ENCODE data around the gene INSL6. TPM values are rescaled to one million over a fixed set of nuclear protein-coding genes. Genes with fewer than 3 reads are reported as not detected.

Gene INSL6
- total and polyA plus RNA-seq, 8 donors: 0.30 to 1.2 (median 0.65) TPM; not detected in 2

DNA sequence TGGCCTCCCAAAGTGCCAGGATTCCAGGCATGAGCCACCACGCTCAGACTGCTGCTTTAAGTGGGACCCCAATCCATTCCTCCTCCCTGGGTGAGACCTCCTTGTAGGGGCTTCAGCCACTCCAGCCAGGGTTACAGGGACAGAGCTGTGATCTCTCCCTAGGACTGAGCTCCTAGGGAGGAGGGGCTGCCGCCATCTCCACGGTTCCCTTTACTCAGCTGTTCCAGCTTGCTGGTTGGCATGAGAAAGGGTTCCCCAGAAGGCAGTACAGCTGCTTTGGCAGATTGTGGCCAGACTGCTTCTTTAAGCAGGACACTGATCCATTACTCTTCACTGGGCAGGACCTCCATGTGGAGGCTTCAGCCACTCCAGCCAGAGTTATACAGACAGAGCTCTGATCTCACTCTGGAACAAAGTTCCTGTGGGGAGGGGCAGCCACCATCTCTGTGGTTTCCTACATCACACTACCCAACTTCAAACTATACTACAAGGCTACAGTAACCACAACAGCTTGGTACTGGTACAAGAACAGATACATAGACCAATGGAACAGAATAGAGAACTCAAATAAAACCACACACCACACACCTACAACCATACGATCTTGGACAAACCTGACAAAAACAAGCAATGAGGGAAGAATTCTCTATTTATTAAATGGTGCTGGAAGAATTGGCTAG lies 7.2 kb downstream of the INSL6 start:
- H3K27ac ChIP-seq: no peak overlapping the region
- H3K27me3 ChIP-seq: no peaks in the 10 kb centered on the region
- ATAC-seq (no peak), DNase-seq (no peak)
- no peak for TF ChIP-seq CTCF (IDR thresholded peaks at IDR 0.05)
- H3K9me3 ChIP-seq: peaks cover 0 to 13% of the 10 kb centered on the region in 2 donors
- H3K4me1 ChIP-seq: no peaks in the 10 kb centered on the region
- no peak overlapping the region for H3K4me3 ChIP-seq
- no peaks in the 10 kb centered on the region for H3K36me3 ChIP-seq
- intact Hi-C loops (cut with DNase I): no loop called here

- no peak for TF ChIP-seq CTCF (IDR thresholded peaks at IDR 0.05)
- Histone ChIP-seq H3K27ac (no peak overlapping the region), H3K27me3 (no peaks in the 10 kb centered on the region), H3K9me3 (peaks cover 0 to 26% of the 10 kb centered on the region in 2 donors), H3K4me1 (no peaks in the 10 kb centered on the region), H3K36me3 (peaks cover 0 to 68% of the 10 kb centered on the region in 2 donors), H3K4me3 (no peak overlapping the region)
- DNase-seq (no peak), ATAC-seq (no peak)
- intact Hi-C loops (cut with DNase I): no loop called here
Observed at GRCh38 chr9:5146241-5146640, 39.2 kb downstream of the INSL6 start.

DNA sequence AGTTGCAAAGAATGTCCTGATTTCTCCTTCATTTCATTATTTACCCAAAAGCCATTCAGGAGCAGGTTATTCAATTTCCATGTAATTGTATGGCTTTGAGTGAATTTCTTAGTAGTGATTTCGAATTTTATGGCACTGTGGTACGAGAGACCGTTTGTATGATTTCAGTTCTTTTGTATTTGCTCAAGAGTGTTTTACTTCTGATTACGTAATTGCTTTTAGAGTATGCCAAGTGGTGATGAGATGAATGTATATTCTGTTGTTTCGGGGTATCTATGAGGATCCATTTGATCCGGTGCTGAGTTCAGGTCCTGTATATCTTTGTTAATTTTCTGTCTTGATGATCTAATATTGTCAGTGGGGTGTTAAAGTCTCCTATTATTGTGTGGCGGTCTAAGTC lies 41.2 kb downstream of the INSL6 start:
- intact Hi-C loops (cut with DNase I): no loop called here

GRCh38 chr9:5140151-5140550 lies 45.3 kb downstream of the INSL6 start:
- Histone ChIP-seq H3K4me1 (no peaks in the 10 kb centered on the region), H3K27me3 (no peaks in the 10 kb centered on the region), H3K36me3 (peaks cover 0 to 27% of the 10 kb centered on the region in 2 donors), H3K4me3 (no peak overlapping the region), H3K27ac (no peak overlapping the region), H3K9me3 (peaks cover 0 to 36% of the 10 kb centered on the region in 2 donors)
- intact Hi-C loops (cut with DNase I): no loop called here
- no peak for TF ChIP-seq CTCF (IDR thresholded peaks at IDR 0.05)
- DNase-seq: no peak
- ATAC-seq: no peak

More for the DNA sequence above, 41.2 kb downstream of the INSL6 start:
- DNase-seq (no peak), ATAC-seq (no peak)
- Histone ChIP-seq H3K4me3 (no peak overlapping the region), H3K4me1 (no peaks in the 10 kb centered on the region), H3K27ac (no peak overlapping the region), H3K36me3 (peaks cover 0 to 65% of the 10 kb centered on the region in 2 donors), H3K9me3 (peaks cover 0 to 24% of the 10 kb centered on the region in 2 donors), H3K27me3 (no peaks in the 10 kb centered on the region)
- no peak for TF ChIP-seq CTCF (IDR thresholded peaks at IDR 0.05)

DNA sequence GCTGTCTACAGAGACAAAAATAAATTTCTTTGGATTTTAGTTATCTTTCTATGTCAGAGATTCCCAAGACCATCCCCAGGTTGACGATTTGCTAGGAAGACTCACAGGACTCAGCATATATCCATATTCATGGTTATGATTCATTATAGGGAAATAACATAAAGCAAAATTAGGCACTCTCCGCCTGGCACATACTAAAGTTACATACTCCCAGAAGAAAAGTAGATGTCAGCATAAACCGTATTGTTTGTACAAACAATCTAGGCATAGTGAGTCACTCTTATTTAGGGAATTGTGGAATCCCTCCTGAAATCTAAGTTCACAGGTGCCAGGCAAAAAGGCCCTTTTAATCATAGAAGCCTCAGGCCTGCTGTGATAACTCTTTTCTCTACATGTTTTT lies 62.9 kb downstream of the INSL6 start:
- intact Hi-C loops (cut with DNase I): no loop called here
- H3K4me1 ChIP-seq: no peaks in the 10 kb centered on the region
- no peaks in the 10 kb centered on the region for H3K27me3 ChIP-seq
- H3K4me3 ChIP-seq: no peak overlapping the region
- ATAC-seq (no peak), DNase-seq (no peak)
- H3K27ac ChIP-seq: no peak overlapping the region
- no peak for TF ChIP-seq CTCF (IDR thresholded peaks at IDR 0.05)
- H3K9me3 ChIP-seq: no peaks in the 10 kb centered on the region
- H3K36me3 ChIP-seq: peaks cover 0 to 38% of the 10 kb centered on the region in 2 donors
